T-cell (primary cell): ENCODE data around the gene TRAF4. TPM values are rescaled to one million over a fixed set of nuclear protein-coding genes. Genes with fewer than 3 reads are reported as not detected.

Source experiments
- ATAC-seq, 4 experiments: fragments of 200-7000 bp in 3 of 4; fragments of 150-1000 bp in 1 of 4; cut with Tn5 transposase; replicated peaks in 1 of 4; 1 replicate in 3 of 4; 2 replicates in 1 of 4; pipeline ENCODE4 v1.10.0; 2021; ENCODE audit warnings: moderate library complexity in 3 of 4, mild to moderate bottlenecking in 2 of 4, moderate number of reproducible peaks in 1 of 4
- CTCF ChIA-PET, 2 donors: fragments of 300-600 bp; sonication (Branson Sonifier 250); formaldehyde crosslinking; loops; one replicate each; lab custom pipeline; 2022; ENCODE audit warnings: antibody characterized with exemption in 2 of 2; lab: Charles Lee
- POLR2A ChIA-PET, 2 donors: fragments of 300-600 bp; sonication (Branson Sonifier 250); formaldehyde crosslinking; loops; one replicate each; lab custom pipeline; 2022; ENCODE audit warnings: antibody characterized with exemption in 2 of 2; lab: Charles Lee
- DNase-seq, 35 experiments: peaks; one replicate each; pipeline versions ENCODE4 v3.0.0 to v3.0.0-alpha.2; 2013 to 2023
- H3K27ac ChIP-seq: one replicate; pipeline ENCODE4 v1.5.1; 2013; ENCODE audit warnings: low read length
- H3K27me3 ChIP-seq, 2 experiments: replicated peaks in 1 of 2; 1 replicate in 1 of 2; 2 replicates in 1 of 2; pipeline versions ENCODE4 v1.6.1 to v1.7.0; 2013; ENCODE audit warnings: low read length in 1 of 2, mixed read lengths in 1 of 2; ENCODE audit not compliant: control insufficient read depth in 2 of 2, insufficient read depth in 2 of 2; ENCODE audit errors: extremely low read depth in 1 of 2
- H3K36me3 ChIP-seq, 2 donors: 1 replicate in 1 of 2; 2 replicates in 1 of 2; pipeline versions ENCODE4 v1.6.1 to v1.7.0; 2013; ENCODE audit warnings: low read length in 1 of 2; ENCODE audit not compliant: control insufficient read depth in 2 of 2, insufficient read depth in 1 of 2; ENCODE audit errors: extremely low read depth in 1 of 2
- H3K4me1 ChIP-seq, 2 experiments: 1 replicate in 1 of 2; 2 replicates in 1 of 2; pipeline versions ENCODE4 v1.6.1 to v1.7.0; 2013; ENCODE audit warnings: low read length in 2 of 2, mixed read lengths in 1 of 2; ENCODE audit not compliant: insufficient read depth in 2 of 2, control insufficient read depth in 1 of 2; ENCODE audit errors: extremely low read depth in 1 of 2
- H3K4me3 ChIP-seq, 2 donors: 1 replicate in 1 of 2; 2 replicates in 1 of 2; pipeline versions ENCODE4 v1.5.1 to v1.7.0; 2013; ENCODE audit warnings: mild to moderate bottlenecking in 2 of 2, low read length in 1 of 2, moderate library complexity in 1 of 2; ENCODE audit not compliant: control insufficient read depth in 1 of 2; ENCODE audit errors: extremely low read depth in 1 of 2
- H3K9me3 ChIP-seq: 2 replicates; pipeline ENCODE4 v1.7.0; 2013
- H3K27ac Mint-ChIP-seq, 2 donors: one replicate each; pipeline ENCODE4 v1.8.0; 2020 to 2021; ENCODE audit warnings: mild to moderate bottlenecking in 2 of 2, mixed read lengths in 2 of 2
- H3K27me3 Mint-ChIP-seq, 2 donors: one replicate each; pipeline ENCODE4 v1.8.0; 2021 to 2022; ENCODE audit warnings: mixed read lengths in 2 of 2
- H3K36me3 Mint-ChIP-seq: one replicate; pipeline ENCODE4 v1.8.0; 2021; ENCODE audit warnings: mixed read lengths
- H3K4me1 Mint-ChIP-seq, 3 donors: one replicate each; pipeline ENCODE4 v1.8.0; 2020 to 2022; ENCODE audit warnings: mixed read lengths in 3 of 3, mild to moderate bottlenecking in 1 of 3
- H3K4me3 Mint-ChIP-seq, 3 donors: one replicate each; pipeline ENCODE4 v1.8.0; 2020 to 2022; ENCODE audit warnings: mild to moderate bottlenecking in 3 of 3, mixed read lengths in 3 of 3, moderate library complexity in 3 of 3
- H3K9me3 Mint-ChIP-seq, 3 donors: one replicate each; pipeline ENCODE4 v1.8.0; 2020 to 2022; ENCODE audit warnings: mixed read lengths in 3 of 3
- WGBS: methylation state at CpG from one replicate; pipeline ENCODE4 v1.1.5; 2013; ENCODE audit warnings: missing lambda C conversion rate; ENCODE audit not compliant: insufficient coverage; 5-methylcytosine and 5-hydroxymethylcytosine counted together
- total RNA-seq, 35 experiments: library from RNA in 6 of 35; stranded (reverse) in 6 of 35; fragments of 120-200 nt in 1 of 35; gene quantifications; one replicate each; pipeline versions ENCODE4 v1.2.1 to v1.2.4 and lab custom pipeline; 2013 to 2026

The TRAF4 gene
- total RNA-seq, 5 donors from 2014 or later (not counting 1 experiment from before 2014, with no cell fraction given) = 37.5 to 226 (median 42.5) TPM

- DNase-seq = peak in 7 of 35 experiments; percentile 11 to 55 (median 28)
- peak overlapping the region; percentile 80 to 87 (median 82) for H3K4me3 Mint-ChIP-seq
- peaks cover 20 to 55% of the 10 kb centered on the region in 2 experiments for H3K4me1 ChIP-seq
- no peaks in the 10 kb centered on the region for H3K9me3 Mint-ChIP-seq
- peak in 3 of 4 experiments; percentile 7 to 18 (median 17) for ATAC-seq
- H3K36me3 ChIP-seq = peaks cover 13 to 17% of the 10 kb centered on the region in 2 donors
- no peaks in the 10 kb centered on the region for H3K9me3 ChIP-seq
- H3K27me3 ChIP-seq = no peaks in the 10 kb centered on the region
- H3K4me3 ChIP-seq = peak overlapping the region; percentile 76 to 89
- peak overlapping the region; percentile 76 to 82 for H3K27ac Mint-ChIP-seq
- H3K27me3 Mint-ChIP-seq = no peaks in the 10 kb centered on the region
- peaks cover 5 to 40% (median 20%) of the 10 kb centered on the region in 3 donors for H3K4me1 Mint-ChIP-seq
- H3K36me3 Mint-ChIP-seq = peaks cover 4% of the 10 kb centered on the region
- peak overlapping the region; percentile 86 for H3K27ac ChIP-seq
- ChIA-PET POLR2A (interaction anchor here (0.5 to 0.8 kb wide), 3 partner anchors 17 to 337 kb away, joined by 3 to 7 read pairs (median 5); partner anchors contain the start of gene NEK8 (in 1 of the 2)), CTCF (interaction anchor here (0.6 to 12.2 kb wide), 5 partner anchors 13 to 26 kb away, joined by 3 to 197 read pairs (median 5); partner anchors contain the start of genes NEK8 (in 1 of the 2), RPL23A (in 1 of the 2) and TLCD1 (in 1 of the 2))
- under 1% methylated on average over 26 of the region's 31 CpGs for WGBS
Observed at GRCh38 chr17:28744972-28745785, 1.4 kb downstream of the TRAF4 start.

- Mint-ChIP-seq H3K4me3 (peak overlapping the region; percentile 63 to 80 (median 65)), H3K27ac (peak overlapping the region; percentile 70 to 82), H3K4me1 (peaks cover 5 to 39% (median 22%) of the 10 kb centered on the region in 3 donors), H3K36me3 (peaks cover 4% of the 10 kb centered on the region), H3K27me3 (no peaks in the 10 kb centered on the region), H3K9me3 (no peaks in the 10 kb centered on the region)
- Histone ChIP-seq H3K27me3 (no peaks in the 10 kb centered on the region), H3K4me1 (peaks cover 20 to 55% of the 10 kb centered on the region in 2 experiments), H3K4me3 (peak overlapping the region in 1 of 2 donors; percentile 29), H3K36me3 (peaks cover 13 to 17% of the 10 kb centered on the region in 2 donors), H3K9me3 (no peaks in the 10 kb centered on the region), H3K27ac (peak overlapping the region; percentile 86)
- no peak for DNase-seq
- CTCF ChIA-PET = interaction anchor here (0.5 to 12.2 kb wide), 7 partner anchors 13 to 719 kb away, joined by 3 to 197 read pairs (median 4); partner anchors contain the start of genes NEK8 (in 1 of the 2) and TLCD1 (in 1 of the 2)
- POLR2A ChIA-PET = interaction anchor here in 1 of 2 donors (0.6 kb wide), 2 partner anchors 36 to 337 kb away, joined by 5 to 10 read pairs; no protein-coding TSS in a partner anchor
- WGBS = 95% methylated on average over 4 of the region's 4 CpGs
- ATAC-seq = no peak
Observed at GRCh38 chr17:28745786-28746411, 2.1 kb downstream of the TRAF4 start.

- no peak for DNase-seq
- Mint-ChIP-seq H3K4me3 (peak overlapping the region in 2 of 3 donors; percentile 53 to 80), H3K27ac (peak overlapping the region; percentile 63 to 82), H3K27me3 (no peaks in the 10 kb centered on the region), H3K4me1 (peaks cover 5 to 35% (median 22%) of the 10 kb centered on the region in 3 donors), H3K36me3 (peaks cover 4% of the 10 kb centered on the region), H3K9me3 (no peaks in the 10 kb centered on the region)
- peaks cover 16 to 49% of the 10 kb centered on the region in 2 experiments for H3K4me1 ChIP-seq
- H3K9me3 ChIP-seq = no peaks in the 10 kb centered on the region
- peaks cover 13 to 17% of the 10 kb centered on the region in 2 donors for H3K36me3 ChIP-seq
- no peaks in the 10 kb centered on the region for H3K27me3 ChIP-seq
- no peak overlapping the region for H3K4me3 ChIP-seq
- POLR2A ChIA-PET = no interaction called here
- CTCF ChIA-PET = interaction anchor here (0.5 to 12.2 kb wide), 6 partner anchors 19 to 718 kb away, joined by 3 to 197 read pairs (median 4); partner anchors contain the start of genes NEK8 (in 1 of the 2) and TLCD1 (in 1 of the 2)
- WGBS = 100% methylated on average over 1 of the region's 5 CpGs
- no peak for ATAC-seq
- H3K27ac ChIP-seq = no peak overlapping the region
Observed at GRCh38 chr17:28746611-28747050, 2.8 kb downstream of the TRAF4 start.

GRCh38 chr17:28747051-28747691 lies 3.4 kb downstream of the TRAF4 start:
- H3K36me3 ChIP-seq = peaks cover 13 to 17% of the 10 kb centered on the region in 2 donors

GRCh38 chr17:28747801-28748750 lies 4.3 kb downstream of the TRAF4 start:
- Histone ChIP-seq H3K4me3 (no peak overlapping the region), H3K4me1 (peaks cover 16 to 44% of the 10 kb centered on the region in 2 experiments), H3K27ac (no peak overlapping the region), H3K27me3 (no peaks in the 10 kb centered on the region), H3K36me3 (peaks cover 13 to 17% of the 10 kb centered on the region in 2 donors), H3K9me3 (no peaks in the 10 kb centered on the region)
- Mint-ChIP-seq H3K4me1 (peaks cover 5 to 31% (median 25%) of the 10 kb centered on the region in 3 donors), H3K27me3 (no peaks in the 10 kb centered on the region), H3K27ac (no peak overlapping the region), H3K9me3 (no peaks in the 10 kb centered on the region), H3K4me3 (no peak overlapping the region), H3K36me3 (peaks cover 4% of the 10 kb centered on the region)
- DNase-seq (no peak), ATAC-seq (no peak)
- ChIA-PET POLR2A (interaction anchor here (0.6 to 1.5 kb wide), 2 partner anchors 19 to 108 kb away, joined by 4 to 9 read pairs; partner anchors contain the start of gene NEK8 (in 1 of the 2)), CTCF (interaction anchor here (0.6 to 12.2 kb wide), 6 partner anchors 14 to 80 kb away, joined by 3 to 197 read pairs (median 6); partner anchors contain the start of genes NEK8 (in 2 of the 2), TLCD1 (in 2 of the 2) and RPL23A (in 1 of the 2))
- 92% methylated on average over 16 of the region's 18 CpGs for WGBS

More at GRCh38 chr17:28747051-28747691, 3.4 kb downstream of the TRAF4 start:
- peaks cover 16 to 46% of the 10 kb centered on the region in 2 experiments for H3K4me1 ChIP-seq
- Mint-ChIP-seq H3K27ac (peak overlapping the region in 1 of 2 donors; percentile 5), H3K36me3 (peaks cover 4% of the 10 kb centered on the region), H3K4me3 (peak overlapping the region in 1 of 3 donors; percentile 80), H3K4me1 (peaks cover 5 to 33% (median 22%) of the 10 kb centered on the region in 3 donors), H3K9me3 (no peaks in the 10 kb centered on the region), H3K27me3 (no peaks in the 10 kb centered on the region)
- ATAC-seq (no peak), DNase-seq (no peak)
- no peaks in the 10 kb centered on the region for H3K9me3 ChIP-seq
- H3K4me3 ChIP-seq = no peak overlapping the region
- H3K27ac ChIP-seq = no peak overlapping the region
- CTCF ChIA-PET = interaction anchor here (0.6 to 12.2 kb wide), 5 partner anchors 19 to 158 kb away, joined by 3 to 197 read pairs (median 4); partner anchors contain the start of genes NEK8 (in 1 of the 2), RPL23A (in 1 of the 2) and TLCD1 (in 1 of the 2)
- no peaks in the 10 kb centered on the region for H3K27me3 ChIP-seq
- 83% methylated on average over 6 of the region's 7 CpGs for WGBS
- POLR2A ChIA-PET = interaction anchor here in 1 of 2 donors (1.5 kb wide), 1 partner anchor 18 kb away, joined by 4 read pairs; the partner anchor contains the start of gene NEK8
